ENCODE results near the gene BCDIN3D. TPM values are rescaled to one million over a fixed set of nuclear protein-coding genes. Genes with fewer than 3 reads are reported as not detected.
A peak's percentile ranks its signal among the peaks of the same experiment; 100 is the strongest.

Gene BCDIN3D
- total RNA-seq, 1 donor from 2014 or later: 5.3 TPM

- Mint-ChIP-seq H3K9me3 (no peaks in the 10 kb centered on the region), H3K27me3 (ENCODE audit: low read depth) (no peaks in the 10 kb centered on the region), H3K4me1 (no peaks in the 10 kb centered on the region), H3K36me3 (peaks cover 17% of the 10 kb centered on the region), H3K4me3 (no peak overlapping the region), H3K27ac (no peak overlapping the region)
- no peak for DNase-seq (ENCODE audit: low spot score in 2 of 2, unreplicated experiment in 2 of 2)
- TF ChIP-seq CTCF (IDR thresholded peaks at IDR 0.05; ENCODE audit: unreplicated experiment): no peak
Observed at GRCh38 chr12:49818241-49818895, 24.5 kb downstream of the BCDIN3D start.

- Mint-ChIP-seq H3K27ac (no peak overlapping the region), H3K36me3 (peaks cover 12% of the 10 kb centered on the region), H3K27me3 (ENCODE audit: low read depth) (no peaks in the 10 kb centered on the region), H3K4me1 (peaks cover 23% of the 10 kb centered on the region), H3K9me3 (no peaks in the 10 kb centered on the region), H3K4me3 (no peak overlapping the region)
- no peak for TF ChIP-seq CTCF (IDR thresholded peaks at IDR 0.05; ENCODE audit: unreplicated experiment)
- DNase-seq (ENCODE audit: low spot score in 2 of 2, unreplicated experiment in 2 of 2): no peak
Observed at GRCh38 chr12:49813131-49813530, 29.8 kb downstream of the BCDIN3D start.

DNA sequence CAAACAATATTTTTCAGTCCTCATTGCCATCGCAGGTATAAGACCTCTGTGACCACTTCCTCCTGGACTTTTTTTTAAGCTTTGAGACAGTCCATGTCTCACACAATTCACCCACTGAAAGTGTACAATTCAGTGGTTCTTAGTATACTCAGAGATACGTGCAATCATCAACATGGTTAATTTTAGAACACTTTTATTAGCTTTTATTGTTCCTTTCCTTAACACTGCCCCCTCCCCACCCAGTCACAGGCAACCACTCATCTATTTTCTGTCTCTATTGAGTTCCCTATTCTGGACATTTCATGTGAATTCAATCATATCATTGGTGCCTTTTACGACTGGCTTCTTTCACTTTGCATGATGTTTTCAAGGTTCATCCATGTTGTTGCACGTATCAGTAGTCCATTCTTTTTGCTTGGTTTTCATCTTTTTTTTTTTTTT lies 30.9 kb downstream of the BCDIN3D start:
- DNase-seq (ENCODE audit: low spot score in 2 of 2, unreplicated experiment in 2 of 2): no peak
- no peak for TF ChIP-seq CTCF (IDR thresholded peaks at IDR 0.05; ENCODE audit: unreplicated experiment)
- Mint-ChIP-seq H3K27me3 (ENCODE audit: low read depth) (no peaks in the 10 kb centered on the region), H3K36me3 (peaks cover 9% of the 10 kb centered on the region), H3K9me3 (no peaks in the 10 kb centered on the region), H3K4me3 (no peak overlapping the region), H3K4me1 (peaks cover 27% of the 10 kb centered on the region), H3K27ac (no peak overlapping the region)

- Mint-ChIP-seq H3K27me3 (ENCODE audit: low read depth) (no peaks in the 10 kb centered on the region), H3K4me1 (peaks cover 27% of the 10 kb centered on the region), H3K4me3 (no peak overlapping the region), H3K9me3 (no peaks in the 10 kb centered on the region), H3K27ac (peak overlapping the region; percentile 30), H3K36me3 (peaks cover 5% of the 10 kb centered on the region)
- TF ChIP-seq CTCF (IDR thresholded peaks at IDR 0.05; ENCODE audit: unreplicated experiment): no peak
- no peak for DNase-seq (ENCODE audit: low spot score in 2 of 2, unreplicated experiment in 2 of 2)
Observed at GRCh38 chr12:49811136-49811535, 31.8 kb downstream of the BCDIN3D start.

GRCh38 chr12:49809906-49810389 lies 33.0 kb downstream of the BCDIN3D start:
- DNase-seq (ENCODE audit: low spot score in 2 of 2, unreplicated experiment in 2 of 2): no peak

More at GRCh38 chr12:49809906-49810389, 33.0 kb downstream of the BCDIN3D start:
- H3K9me3 Mint-ChIP-seq: no peaks in the 10 kb centered on the region
- peaks cover 10% of the 10 kb centered on the region for H3K36me3 Mint-ChIP-seq
- peak overlapping the region; percentile 91 for H3K27ac Mint-ChIP-seq
- H3K27me3 Mint-ChIP-seq (ENCODE audit: low read depth): no peaks in the 10 kb centered on the region
- H3K4me1 Mint-ChIP-seq: peaks cover 27% of the 10 kb centered on the region
- no peak overlapping the region for H3K4me3 Mint-ChIP-seq
- no peak for TF ChIP-seq CTCF (IDR thresholded peaks at IDR 0.05; ENCODE audit: unreplicated experiment)

Data from mesothelial cell of epicardium (in vitro differentiated cells).